HG03064 (cell line): ENCODE measurements around the gene LINS1.

ENCODE experiments used
- ATAC-seq: cut with Tn5 transposase; IDR thresholded peaks from one replicate; pipeline ENCODE4 v1.9.1; 2021; ENCODE audit warnings: low read depth; ENCODE audit not compliant: unreplicated experiment

Gene LINS1, protein sequence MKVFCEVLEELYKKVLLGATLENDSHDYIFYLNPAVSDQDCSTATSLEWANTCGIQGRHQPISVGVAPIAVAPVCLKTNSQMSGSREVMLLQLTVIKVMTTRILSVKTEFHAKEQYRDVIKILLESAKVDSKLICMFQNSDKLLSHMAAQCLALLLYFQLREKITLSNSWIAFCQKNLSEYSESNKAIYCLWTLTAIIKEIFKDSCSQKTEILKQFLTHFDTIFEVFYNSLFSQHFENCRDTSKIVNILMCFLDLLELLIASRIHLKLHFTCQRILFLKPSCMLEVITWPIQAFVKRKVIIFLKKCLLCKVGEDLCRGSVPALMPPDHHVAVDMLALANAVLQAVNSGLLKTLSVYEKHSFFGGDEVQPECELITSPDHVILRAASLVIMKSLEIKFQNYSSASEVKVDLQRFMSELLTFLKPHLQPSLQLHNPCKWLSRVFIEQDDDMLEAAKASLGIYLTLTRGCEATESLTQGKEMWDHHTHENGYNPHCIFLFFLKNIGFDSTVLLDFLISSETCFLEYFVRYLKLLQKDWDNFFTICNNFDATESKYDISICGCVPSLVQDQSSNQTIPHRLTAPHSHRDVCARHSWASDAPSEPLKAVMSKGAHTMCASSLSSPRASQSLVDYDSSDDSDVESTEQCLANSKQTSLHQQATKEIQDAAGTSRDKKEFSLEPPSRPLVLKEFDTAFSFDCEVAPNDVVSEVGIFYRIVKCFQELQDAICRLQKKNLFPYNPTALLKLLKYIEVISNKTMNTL

DNA sequence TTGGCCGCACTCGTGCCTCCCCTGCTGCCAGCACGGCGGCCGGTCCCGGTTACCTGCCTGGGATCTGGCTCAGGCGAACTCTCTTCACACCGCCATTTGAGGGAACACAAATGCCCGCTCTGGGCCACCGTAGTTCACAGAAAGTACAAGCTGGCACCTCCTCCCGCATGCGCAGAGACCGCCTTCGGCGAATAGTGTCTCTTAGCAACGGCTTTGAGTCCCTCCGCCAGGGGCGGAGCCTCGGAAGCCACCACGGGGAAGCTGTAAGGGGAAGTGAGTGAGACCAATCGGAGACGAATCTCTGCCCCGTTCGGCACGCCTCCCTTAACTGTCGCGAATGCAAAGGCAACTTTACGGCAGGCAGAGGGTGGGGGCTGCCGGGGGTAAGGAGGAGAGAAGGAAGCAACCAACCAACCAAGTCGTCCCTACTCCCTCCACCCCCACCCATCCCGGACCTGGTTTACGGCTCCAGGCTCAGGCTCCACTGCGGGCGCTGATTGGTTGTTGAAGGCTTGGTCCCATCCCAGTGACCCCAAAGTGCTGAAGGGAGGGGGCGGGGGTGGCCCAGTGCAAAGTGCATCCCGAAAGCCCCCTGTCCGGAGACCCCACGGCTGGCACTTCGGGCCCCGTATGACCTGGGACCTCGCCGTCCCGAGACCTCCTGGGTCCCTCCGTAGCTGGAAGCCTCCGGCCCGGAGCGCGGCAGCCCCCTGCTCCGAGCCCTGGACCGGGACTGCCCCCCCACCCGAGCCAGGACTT lies at the start of gene LINS1, which contains the start of gene ASB7:
Gene LINS1, minus strand, starts transcription at position 121 of the 759 bp plus-strand sequence. CDS start 21,342 bp downstream, outside the sequence.
Gene ASB7, plus strand, starts transcription at position 526 of the 759 bp plus-strand sequence. CDS start 9,628 bp downstream, outside the sequence.
- peak; percentile 86 for ATAC-seq

DNA sequence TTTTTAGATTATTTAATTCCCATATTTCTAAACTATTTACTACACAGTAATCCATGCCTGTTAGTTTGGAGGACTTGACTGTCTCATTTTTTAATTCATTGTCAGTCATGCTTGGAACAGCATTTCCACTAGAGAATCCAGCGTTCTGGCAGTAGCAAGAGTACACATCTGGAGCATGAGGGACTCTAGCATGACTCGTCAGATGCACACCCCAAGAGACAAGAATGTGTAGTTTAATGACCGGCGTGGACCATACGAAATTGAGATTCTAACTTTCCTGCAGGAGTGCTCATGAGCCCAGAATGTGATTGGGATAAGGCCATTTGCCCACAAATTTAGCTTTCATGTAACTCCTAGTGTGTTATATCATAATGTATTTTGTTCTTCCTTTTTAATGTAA lies 49.3 kb upstream of the LINS1 start:
- ATAC-seq, result no peak

DNA sequence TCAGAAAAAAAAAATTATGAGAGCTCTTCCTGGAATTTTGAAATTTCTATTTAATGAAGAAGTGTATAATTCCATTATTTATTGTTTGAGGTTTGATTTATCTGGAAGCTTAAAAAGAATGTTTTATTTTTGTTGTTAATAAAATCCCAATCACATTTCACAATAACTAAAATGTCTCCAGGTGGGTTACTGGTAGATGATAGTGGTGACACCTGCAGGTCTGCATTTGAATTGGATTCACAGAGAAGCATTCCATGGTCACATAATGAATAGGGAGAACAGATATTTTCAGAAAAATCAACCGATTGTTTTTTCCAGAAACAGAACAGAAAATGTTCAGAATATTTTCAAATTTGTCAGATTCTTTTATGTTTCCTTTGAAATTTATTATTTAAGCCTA lies 48.7 kb upstream of the LINS1 start:
- no peak for ATAC-seq

DNA sequence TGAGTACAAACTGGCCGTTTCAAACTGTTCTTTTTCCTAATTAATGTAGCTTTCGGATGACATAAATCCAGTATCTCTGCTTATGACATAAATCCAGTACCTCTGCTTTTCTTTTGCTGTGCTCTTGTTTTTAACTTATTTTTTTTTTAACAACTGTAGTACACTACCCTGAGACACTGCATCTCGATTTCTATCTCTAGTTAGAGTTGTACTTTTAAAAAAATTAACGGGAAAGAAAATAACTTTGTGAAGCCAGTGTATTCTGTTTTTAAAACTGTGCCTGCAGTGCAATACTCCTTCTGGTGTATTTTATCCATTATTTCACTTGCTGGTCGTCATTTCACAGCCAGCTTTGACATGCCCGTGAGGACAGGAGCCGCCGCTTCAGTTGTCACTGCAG lies 47.0 kb upstream of the LINS1 start:
- ATAC-seq, result no peak

DNA sequence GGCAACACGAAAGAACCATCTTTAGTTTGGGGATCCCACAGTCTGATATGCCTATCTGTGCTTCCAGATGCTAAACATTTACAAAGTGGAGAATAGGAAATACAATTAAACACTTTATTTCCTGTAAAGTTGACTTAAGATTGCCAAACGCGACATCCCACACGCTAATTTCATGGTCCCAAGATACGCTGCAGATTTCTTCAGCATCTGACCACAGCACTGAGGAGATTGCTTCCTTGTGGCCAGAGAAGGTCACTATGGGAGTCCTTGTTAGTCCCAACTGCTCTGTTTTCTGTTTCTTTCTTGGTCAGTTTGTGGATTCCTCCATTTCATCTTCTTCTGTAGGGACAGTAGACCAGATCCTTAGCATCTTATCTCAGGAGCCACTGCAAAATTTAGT lies 43.7 kb upstream of the LINS1 start:
- no peak for ATAC-seq

DNA sequence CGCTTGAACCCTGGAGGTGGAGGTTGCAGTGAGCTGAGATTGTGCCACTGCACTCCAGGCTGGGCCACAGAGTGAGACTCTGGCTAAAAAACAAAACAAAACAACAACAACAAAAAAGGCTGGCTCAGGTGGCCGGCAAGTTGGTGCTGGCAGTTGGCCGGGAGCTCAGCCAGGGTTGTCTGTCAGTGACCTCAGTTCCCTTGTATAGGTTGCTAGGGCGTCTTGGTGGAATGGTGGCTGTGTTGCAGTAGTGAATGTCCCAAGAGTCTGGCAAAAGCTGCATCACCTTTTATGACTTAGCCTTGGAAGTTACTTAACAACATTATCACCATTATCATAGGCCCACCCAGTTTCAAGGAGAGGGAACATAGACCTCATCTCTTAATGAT lies 41.0 kb upstream of the LINS1 start:
- no peak for ATAC-seq

DNA sequence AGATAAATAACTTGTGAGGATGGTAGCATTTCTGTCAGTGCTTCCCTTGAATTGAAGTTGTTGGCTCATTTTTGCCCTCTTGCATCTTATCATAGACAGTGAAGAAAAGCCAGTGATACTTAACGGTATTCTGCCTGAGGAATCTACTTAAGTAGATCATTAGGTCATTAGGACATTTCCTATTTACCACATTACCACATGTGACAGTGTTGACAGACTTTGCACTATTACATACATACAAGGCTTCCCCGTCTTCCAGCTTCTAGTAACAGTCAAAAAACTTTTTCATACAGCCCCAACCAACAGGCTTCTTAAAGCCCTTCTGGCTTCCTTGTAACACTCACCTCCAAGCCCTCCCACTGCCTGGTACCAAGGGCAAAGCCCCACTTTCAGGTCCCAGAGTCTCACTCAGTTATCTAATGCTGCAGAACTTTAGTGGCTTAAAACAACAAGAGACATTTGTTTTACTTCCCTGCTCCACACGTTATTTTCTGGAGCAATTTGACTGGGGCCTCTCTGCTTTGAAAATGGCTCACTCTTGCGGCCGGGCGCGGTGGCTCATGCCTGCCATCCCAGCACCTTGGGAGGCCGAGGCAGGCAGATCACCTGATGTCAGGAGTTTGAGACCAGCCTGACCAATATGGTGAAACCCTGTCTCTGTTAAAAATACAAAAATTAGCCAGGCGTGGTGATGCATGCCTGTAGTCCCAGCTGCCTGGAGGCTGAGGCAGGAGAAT lies 40.4 kb upstream of the LINS1 start:
- ATAC-seq, result no peak

DNA sequence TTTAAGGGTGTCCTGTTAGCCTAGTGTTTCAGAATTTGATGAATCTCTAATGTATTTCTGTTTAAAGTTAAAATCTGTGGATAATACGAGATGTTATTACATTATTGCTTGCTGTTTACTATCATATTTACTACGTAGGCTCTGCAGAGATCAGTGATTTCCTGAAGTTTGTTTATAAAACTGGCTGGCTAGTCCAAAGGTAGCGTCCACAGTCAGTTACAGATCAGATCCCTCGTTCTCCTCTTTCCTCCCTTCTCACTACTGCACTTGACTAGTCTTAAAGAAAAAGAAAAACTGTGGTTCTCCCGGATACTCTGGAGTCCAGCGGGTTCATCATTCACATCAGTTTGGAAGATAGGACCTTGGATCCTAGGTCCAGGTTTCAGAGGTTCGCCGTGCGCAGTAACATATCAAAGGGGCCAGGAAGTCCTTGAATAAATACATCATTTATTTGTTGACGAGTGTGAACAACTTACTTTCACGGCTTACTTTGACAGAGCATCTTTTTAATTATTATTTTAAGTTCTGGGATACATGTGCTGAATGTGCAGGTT lies 36.3 kb upstream of the LINS1 start:
- no peak for ATAC-seq

DNA sequence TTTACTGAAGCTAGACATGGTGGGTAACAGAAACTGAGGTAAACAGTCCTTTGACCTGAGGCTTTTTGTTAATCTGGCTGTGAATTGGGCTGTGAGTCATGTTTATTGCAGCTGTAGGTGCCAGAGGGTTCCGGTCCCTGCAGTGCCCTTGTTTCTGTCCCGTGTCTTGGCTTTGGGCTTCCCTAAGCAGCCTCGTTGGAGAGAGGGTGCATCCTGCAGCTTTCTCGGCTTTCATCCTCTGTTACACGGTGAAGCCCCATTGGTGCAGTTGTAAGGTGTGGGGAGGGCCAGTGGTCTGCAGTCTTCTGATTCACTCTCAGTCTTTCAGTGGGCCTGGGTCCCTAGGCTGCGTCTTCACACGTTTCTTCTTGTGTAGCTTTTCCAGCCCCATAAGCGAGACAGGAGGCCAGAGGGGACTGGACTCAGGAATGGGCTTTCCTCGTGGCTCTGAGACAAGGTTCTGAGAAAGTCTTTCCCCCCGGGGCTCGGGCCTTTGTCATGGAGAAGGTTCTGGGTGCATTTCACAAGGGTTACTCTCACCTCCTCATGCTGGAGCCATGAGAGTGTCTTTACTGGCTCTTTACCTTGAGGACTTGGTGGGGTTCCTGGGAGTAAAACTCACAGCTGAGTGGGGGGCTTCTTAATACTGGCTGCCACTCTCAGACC lies 33.6 kb upstream of the LINS1 start:
- no peak for ATAC-seq

DNA sequence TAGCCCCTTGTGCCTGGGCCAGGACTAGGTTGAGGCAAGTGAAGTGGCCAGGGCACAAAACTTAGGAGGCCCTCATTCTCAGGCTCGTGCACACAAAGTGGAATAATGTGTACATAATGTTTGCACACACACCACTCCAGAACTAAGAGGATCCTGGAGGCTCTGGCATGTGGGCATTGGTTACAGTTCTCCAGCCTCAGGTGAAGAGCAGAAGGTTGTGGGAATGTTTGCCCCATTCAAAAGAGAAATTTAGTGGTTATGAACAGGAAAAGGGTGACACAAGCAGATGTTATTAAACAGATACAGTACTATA lies 31.7 kb upstream of the LINS1 start:
- ATAC-seq, result no peak

DNA sequence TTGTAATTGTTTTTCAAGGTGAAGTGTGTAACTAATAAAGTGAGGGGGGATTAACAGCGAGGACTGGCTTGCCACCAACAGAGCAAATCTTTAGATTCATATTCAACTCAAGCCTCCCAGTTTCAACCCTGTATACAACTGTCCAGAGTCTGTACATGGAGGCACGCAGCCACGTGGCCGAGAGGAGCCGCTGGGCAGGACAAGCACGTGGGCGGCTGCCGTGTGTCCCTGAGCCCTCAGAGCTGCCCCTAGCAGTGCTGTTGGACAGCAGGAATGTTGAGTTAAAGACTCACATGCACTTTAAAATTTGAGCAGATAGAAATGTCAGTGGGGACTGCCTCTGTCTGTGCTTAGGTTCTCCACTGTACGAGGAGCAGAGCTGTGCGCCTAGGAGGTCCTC lies 29.8 kb upstream of the LINS1 start:
- ATAC-seq, result no peak

DNA sequence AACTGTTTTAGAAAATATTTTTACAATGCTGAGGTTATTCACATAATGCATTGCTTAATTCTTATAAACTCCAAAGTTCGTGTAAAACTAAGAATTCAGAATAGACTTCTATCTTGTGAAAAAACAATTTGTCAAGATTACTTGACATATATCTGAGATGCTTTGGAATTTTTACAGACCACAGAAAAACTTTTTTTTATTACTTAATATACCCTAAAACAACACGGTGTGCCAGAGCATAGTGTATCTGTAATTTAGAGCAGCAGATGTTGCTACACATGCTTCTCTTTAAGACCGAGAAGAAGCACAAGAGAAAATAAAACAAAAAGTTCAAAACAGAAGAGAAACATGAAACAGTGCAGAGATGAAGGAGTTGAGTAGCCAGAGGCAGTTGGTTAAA lies 26.8 kb upstream of the LINS1 start:
- ATAC-seq, result no peak

DNA sequence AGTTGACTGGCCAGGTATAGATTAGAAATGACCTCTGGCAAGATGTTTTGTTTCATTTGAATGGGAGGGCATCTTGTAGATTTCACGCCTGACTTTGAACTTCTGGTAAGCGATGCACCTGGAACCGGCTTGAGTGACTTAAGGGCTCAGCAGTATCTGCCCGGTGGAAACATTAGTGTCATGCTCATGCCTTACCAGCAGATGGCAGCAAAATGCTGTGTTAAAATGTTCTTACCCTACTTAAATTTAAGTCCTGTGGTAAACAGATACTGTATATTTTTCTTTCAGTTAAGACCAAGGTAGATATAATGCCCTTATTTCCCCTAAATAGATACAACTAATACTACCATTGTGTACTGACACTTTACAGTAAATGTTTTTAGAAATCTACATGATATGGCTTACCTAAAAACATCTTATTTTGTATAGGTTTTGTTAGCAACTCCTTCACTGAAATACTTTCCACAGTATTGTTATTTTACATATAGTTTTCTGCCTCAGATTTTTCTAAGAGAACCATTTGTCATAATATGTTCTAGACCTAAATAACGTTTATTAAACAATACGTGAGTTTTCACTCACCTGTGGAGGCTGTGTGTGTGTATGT lies 25.9 kb upstream of the LINS1 start:
- peak; percentile 84 for ATAC-seq

DNA sequence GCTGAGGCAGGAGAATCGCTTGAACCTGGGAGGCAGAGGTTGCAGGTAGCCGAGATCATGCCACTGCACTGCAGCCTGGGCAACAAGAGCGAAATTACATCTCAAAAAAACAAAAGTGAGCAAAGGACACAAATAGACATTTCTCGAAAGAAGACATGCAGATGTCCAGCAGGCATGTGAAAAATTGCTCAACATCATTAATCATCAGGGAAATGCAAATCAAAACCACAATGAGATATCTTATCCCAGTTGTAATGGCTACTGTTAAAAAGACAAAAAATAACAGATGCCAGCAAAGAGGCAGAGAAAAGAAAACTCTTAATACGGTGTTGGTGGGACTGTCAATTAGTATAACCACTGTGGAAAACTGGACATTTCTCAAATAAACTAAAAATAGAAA lies 21.3 kb upstream of the LINS1 start:
- no peak for ATAC-seq

DNA sequence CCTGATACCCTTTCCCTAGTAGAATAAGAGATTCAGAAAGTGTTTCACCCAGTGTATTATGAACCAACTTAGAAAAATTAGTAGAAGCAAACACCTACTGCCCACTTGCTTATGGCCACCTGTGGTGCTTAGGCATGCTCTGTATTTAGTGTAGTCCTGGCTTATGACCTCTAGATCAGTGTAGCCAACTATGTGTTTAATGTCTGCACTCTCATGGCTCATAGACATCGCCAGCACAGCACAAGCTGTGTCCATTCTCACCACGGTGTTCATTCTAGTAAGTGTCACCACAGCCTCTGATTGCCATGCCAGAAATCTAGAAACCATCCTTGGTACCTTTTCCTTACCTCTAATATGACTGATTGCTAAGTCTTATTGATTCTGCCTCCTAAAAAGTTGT lies 14.7 kb upstream of the LINS1 start:
- no peak for ATAC-seq

DNA sequence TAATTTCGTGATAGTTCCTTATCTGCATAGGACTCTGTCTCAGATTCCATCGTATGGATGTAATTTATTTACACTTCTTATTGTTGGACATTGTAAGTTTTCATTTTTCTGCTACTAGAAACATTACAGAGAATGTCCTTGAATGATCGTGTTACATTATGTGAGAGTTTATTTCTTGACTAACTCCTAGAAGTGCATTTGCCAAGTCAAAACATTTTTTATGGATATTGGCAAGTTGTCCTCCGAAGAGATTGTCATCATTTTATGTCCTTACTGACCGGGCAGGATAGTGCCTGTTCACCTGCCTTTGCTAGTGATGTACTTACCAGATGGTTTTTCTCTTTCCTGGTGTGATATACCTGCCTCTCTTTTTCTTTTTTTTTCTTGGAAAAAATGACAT lies 13.8 kb upstream of the LINS1 start:
- no peak for ATAC-seq

DNA sequence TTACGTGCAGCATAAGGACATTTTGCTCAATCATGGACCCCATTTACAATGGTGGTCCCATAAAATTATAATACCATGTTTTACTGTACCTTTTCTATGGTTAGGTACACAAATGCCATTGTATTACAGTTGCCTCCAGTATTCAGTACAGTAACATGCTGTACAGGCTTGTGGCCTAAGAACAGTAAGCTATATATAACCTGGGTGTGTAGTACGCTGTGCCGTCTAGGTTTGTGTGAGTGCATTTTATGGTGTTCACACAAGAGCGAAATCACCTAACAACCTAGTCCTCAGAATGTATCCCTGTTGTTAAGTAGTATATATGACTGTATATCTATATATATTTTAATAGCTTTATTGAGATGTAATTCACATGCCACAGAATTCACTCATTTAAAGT lies 12.9 kb upstream of the LINS1 start:
- ATAC-seq, result no peak

DNA sequence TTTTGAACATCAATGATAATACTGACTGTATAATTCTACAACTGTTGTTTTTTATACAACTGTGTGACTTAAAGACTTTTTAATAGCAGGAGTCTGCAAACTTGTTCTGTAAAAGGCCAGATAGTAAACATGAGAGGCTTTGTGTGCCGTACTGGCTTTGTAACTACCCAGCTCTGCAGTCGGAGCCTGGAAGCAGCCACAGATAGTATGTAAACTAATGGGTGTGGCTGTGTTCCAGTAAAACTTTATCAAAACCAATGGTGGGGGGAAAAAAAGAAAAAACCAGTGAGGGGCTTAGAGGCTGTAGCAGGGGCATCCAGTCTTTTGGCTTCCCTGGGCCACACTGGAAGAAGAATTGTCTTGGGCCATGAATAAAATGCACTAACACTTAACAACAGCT lies 12.4 kb upstream of the LINS1 start:
- no peak for ATAC-seq

DNA sequence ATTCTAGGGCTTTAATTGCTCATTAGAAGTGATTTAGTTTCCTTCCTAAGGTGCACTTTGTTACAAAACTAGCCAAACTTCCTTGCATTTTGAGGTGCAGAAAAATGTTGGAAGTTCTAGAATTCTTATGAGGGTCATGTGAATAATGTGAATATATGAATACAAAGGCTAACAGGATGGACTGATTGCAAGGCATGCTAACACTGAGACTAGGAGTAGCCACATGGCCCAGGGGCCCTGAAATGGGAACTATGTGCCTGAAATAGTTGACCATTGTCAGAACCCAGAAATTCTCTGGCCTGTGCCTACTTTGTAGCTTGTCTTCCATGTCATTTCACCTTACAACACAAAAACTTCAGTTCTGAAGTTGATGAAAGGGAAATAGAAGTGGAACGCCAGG lies 11.2 kb upstream of the LINS1 start:
- ATAC-seq, result no peak
